DMS114 treated with DMSO at 0.1 percent for 48 hours (cell line): ENCODE data around the gene TAF11L7.
"Not testable (repeated sequence)": the region's sequence is repeated elsewhere in the genome, so short reads cannot be mapped to it uniquely, and the experiment has no call there.

Experiments used
- DNase-seq: peaks from one replicate; lab custom pipeline; 2025; ENCODE audit not compliant: unreplicated experiment; lab: John Stamatoyannopoulos, UW

Gene TAF11L7

GRCh38 chr5:17585658-17586057 is at the start of gene TAF11L7:
Gene TAF11L7, minus strand, starts transcription at chr5:17585758.
- DNase-seq, result not testable (repeated sequence)

- DNase-seq, result no peak
Measured at GRCh38 chr5:17634160-17634559, 48.6 kb upstream of the TAF11L7 start, which contains the start of gene TAF11L14. Gene TAF11L14, plus strand, starts transcription at chr5:17634460.

- DNase-seq, result not testable (repeated sequence)
Measured at GRCh38 chr5:17631788-17632187, 46.2 kb upstream of the TAF11L7 start, which contains the start of gene TAF11L13. Gene TAF11L13, plus strand, starts transcription at chr5:17632088.

- no peak for DNase-seq
Measured at GRCh38 chr5:17625686-17626085, 40.1 kb upstream of the TAF11L7 start.

GRCh38 chr5:17620627-17621026 is 35.1 kb upstream of the TAF11L7 start:
- DNase-seq, result no peak

- DNase-seq, result no peak
Measured at GRCh38 chr5:17619354-17619753, 33.8 kb upstream of the TAF11L7 start.

GRCh38 chr5:17614872-17615605 is 29.5 kb upstream of the TAF11L7 start:
- DNase-seq, result no peak

GRCh38 chr5:17610092-17610491 is 24.5 kb upstream of the TAF11L7 start, which contains the start of gene TAF11L12:
Gene TAF11L12, plus strand, starts transcription at chr5:17610392.
- DNase-seq, result not testable (repeated sequence)

GRCh38 chr5:17607461-17607860 is 21.9 kb upstream of the TAF11L7 start:
- DNase-seq, result not testable (repeated sequence)

- no peak for DNase-seq
Measured at GRCh38 chr5:17604951-17605350, 19.4 kb upstream of the TAF11L7 start.

- DNase-seq, result not testable (repeated sequence)
Measured at GRCh38 chr5:17603880-17604279, 18.3 kb upstream of the TAF11L7 start, which contains the start of gene TAF11L11. Gene TAF11L11, plus strand, starts transcription at chr5:17604183.

- not testable (repeated sequence) for DNase-seq
Measured at GRCh38 chr5:17597728-17598127, 12.2 kb upstream of the TAF11L7 start, which contains the start of gene TAF11L10. Gene TAF11L10, minus strand, starts transcription at chr5:17597828.

- DNase-seq, result not testable (repeated sequence)
Measured at GRCh38 chr5:17594255-17594654, 8.7 kb upstream of the TAF11L7 start, which contains the start of gene TAF11L9. Gene TAF11L9, minus strand, starts transcription at chr5:17594394.

GRCh38 chr5:17590860-17591259 is 5.3 kb upstream of the TAF11L7 start, which contains the start of gene TAF11L8:
Gene TAF11L8, minus strand, starts transcription at chr5:17590960.
- not testable (repeated sequence) for DNase-seq
